ENCODE results near the gene MRPS7. TPM values are rescaled to one million over a fixed set of nuclear protein-coding genes. Genes with fewer than 3 reads are reported as not detected.

Gene MRPS7
- total and polyA plus RNA-seq, 9 of the 15 experiments (the other 6 are each of a cell fraction or from before 2014, with no cell fraction given): 107 to 244 (median 132) TPM

DNA sequence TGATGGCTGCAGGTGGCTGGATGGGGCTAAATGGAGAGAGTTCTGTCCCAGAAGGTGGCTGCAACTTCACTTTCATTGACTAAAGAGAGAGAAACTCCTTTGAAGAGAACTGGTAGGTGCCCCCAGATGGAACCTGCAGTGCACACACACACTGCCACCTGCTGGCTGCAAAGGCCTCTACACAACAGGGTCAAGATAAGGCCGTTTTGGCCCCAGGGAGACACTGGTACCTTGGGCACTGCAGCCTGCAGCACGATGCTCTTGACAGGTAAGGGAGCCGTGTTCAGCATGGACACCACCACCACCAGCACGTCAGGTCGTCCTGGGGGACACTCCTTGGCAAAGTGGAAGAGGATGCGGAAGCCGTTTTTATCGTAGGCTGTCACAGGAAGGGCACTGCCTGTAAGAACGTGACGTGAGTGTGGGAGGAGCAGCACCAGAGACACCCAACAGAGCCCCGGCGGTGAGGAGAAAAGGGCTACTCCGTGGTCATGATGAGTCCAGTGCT is 22.9 kb upstream of the MRPS7 start (continued):
- TF ChIP-seq POLR2A (conservative IDR thresholded peaks at IDR 0.05): peak; percentile 58
- TF ChIP-seq MAZ (CRISPR knock-in tag; conservative IDR thresholded peaks at IDR 0.05 in 1 of 2, IDR thresholded peaks at IDR 0.05 in 1 of 2): peak in 1 of 2 experiments; percentile 72; a peak in 2 of 4 replicates
- TF ChIP-seq, protein P1, sequence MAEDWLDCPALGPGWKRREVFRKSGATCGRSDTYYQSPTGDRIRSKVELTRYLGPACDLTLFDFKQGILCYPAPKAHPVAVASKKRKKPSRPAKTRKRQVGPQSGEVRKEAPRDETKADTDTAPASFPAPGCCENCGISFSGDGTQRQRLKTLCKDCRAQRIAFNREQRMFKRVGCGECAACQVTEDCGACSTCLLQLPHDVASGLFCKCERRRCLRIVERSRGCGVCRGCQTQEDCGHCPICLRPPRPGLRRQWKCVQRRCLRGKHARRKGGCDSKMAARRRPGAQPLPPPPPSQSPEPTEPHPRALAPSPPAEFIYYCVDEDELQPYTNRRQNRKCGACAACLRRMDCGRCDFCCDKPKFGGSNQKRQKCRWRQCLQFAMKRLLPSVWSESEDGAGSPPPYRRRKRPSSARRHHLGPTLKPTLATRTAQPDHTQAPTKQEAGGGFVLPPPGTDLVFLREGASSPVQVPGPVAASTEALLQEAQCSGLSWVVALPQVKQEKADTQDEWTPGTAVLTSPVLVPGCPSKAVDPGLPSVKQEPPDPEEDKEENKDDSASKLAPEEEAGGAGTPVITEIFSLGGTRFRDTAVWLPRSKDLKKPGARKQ (CRISPR knock-in tag; IDR thresholded peaks at IDR 0.05): no peak
- TF ChIP-seq, protein P2, sequence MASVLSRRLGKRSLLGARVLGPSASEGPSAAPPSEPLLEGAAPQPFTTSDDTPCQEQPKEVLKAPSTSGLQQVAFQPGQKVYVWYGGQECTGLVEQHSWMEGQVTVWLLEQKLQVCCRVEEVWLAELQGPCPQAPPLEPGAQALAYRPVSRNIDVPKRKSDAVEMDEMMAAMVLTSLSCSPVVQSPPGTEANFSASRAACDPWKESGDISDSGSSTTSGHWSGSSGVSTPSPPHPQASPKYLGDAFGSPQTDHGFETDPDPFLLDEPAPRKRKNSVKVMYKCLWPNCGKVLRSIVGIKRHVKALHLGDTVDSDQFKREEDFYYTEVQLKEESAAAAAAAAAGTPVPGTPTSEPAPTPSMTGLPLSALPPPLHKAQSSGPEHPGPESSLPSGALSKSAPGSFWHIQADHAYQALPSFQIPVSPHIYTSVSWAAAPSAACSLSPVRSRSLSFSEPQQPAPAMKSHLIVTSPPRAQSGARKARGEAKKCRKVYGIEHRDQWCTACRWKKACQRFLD (CRISPR knock-in tag; IDR thresholded peaks at IDR 0.05): no peak
- TF ChIP-seq KDM2B (CRISPR knock-in tag; IDR thresholded peaks at IDR 0.05): no peak
- TF ChIP-seq U2AF1 (optimal IDR thresholded peaks at IDR 0.05; ENCODE audit: low read depth, low read length): no peak
- no peak for TF ChIP-seq TSC22D4 (tag; IDR thresholded peaks at IDR 0.05)
- TF ChIP-seq, protein P3, sequence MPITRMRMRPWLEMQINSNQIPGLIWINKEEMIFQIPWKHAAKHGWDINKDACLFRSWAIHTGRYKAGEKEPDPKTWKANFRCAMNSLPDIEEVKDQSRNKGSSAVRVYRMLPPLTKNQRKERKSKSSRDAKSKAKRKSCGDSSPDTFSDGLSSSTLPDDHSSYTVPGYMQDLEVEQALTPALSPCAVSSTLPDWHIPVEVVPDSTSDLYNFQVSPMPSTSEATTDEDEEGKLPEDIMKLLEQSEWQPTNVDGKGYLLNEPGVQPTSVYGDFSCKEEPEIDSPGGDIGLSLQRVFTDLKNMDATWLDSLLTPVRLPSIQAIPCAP (CRISPR knock-in tag; IDR thresholded peaks at IDR 0.05; ENCODE audit: borderline replicate concordance): no peak
- TF ChIP-seq YY1 (IDR thresholded peaks at IDR 0.05; ENCODE audit: borderline replicate concordance in 1 of 3, control insufficient read depth in 1 of 3, extremely low read depth in 1 of 3, insufficient read depth in 3 of 3, insufficient read length in 1 of 3, insufficient replicate concordance in 2 of 3, low read depth in 1 of 3, low read length in 2 of 3): no peak
- peak; percentile 50; the same call in 1 of the 2 replicates for TF ChIP-seq POLR2AphosphoS5 (IDR thresholded peaks at IDR 0.05; ENCODE audit: control insufficient read depth, insufficient read depth, low read depth, low read length)
- TF ChIP-seq CREM (IDR thresholded peaks at IDR 0.05; ENCODE audit: low read depth): peak; percentile 61; the same call in 1 of the 2 replicates
- TF ChIP-seq ZEB2 (IDR thresholded peaks at IDR 0.05): no peak
- TF ChIP-seq ZNF707 (CRISPR knock-in tag; conservative IDR thresholded peaks at IDR 0.05): no peak
- no peak for TF ChIP-seq ZNF24 (IDR thresholded peaks at IDR 0.05)
- TF ChIP-seq ZNF146 (CRISPR knock-in tag; IDR thresholded peaks at IDR 0.05; ENCODE audit: unreplicated experiment): no peak
- TF ChIP-seq ZFPM2 (CRISPR knock-in tag; IDR thresholded peaks at IDR 0.05): no peak
- TF ChIP-seq TBL1XR1 (IDR thresholded peaks at IDR 0.05; ENCODE audit: low read length in 2 of 2): peak in 1 of 2 experiments; percentile 27; a peak in 1 of 4 replicates
- no peak for TF ChIP-seq CSDE1 (IDR thresholded peaks at IDR 0.05)
- TF ChIP-seq, protein P4, sequence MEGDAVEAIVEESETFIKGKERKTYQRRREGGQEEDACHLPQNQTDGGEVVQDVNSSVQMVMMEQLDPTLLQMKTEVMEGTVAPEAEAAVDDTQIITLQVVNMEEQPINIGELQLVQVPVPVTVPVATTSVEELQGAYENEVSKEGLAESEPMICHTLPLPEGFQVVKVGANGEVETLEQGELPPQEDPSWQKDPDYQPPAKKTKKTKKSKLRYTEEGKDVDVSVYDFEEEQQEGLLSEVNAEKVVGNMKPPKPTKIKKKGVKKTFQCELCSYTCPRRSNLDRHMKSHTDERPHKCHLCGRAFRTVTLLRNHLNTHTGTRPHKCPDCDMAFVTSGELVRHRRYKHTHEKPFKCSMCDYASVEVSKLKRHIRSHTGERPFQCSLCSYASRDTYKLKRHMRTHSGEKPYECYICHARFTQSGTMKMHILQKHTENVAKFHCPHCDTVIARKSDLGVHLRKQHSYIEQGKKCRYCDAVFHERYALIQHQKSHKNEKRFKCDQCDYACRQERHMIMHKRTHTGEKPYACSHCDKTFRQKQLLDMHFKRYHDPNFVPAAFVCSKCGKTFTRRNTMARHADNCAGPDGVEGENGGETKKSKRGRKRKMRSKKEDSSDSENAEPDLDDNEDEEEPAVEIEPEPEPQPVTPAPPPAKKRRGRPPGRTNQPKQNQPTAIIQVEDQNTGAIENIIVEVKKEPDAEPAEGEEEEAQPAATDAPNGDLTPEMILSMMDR (IDR thresholded peaks at IDR 0.05 in 2 of 3, conservative IDR thresholded peaks at IDR 0.05 in 1 of 3; ENCODE audit: insufficient read depth in 2 of 3, low read depth in 1 of 3, low read length in 3 of 3): peak; percentile 88 to 94 (median 88)
- peak; percentile 28 for TF ChIP-seq POLR2B (IDR thresholded peaks at IDR 0.05; ENCODE audit: low read depth, partially characterized antibody)

All from K562 (cell line).